ENCODE results near the gene CAMK1D. TPM values are rescaled to one million over a fixed set of nuclear protein-coding genes. Genes with fewer than 3 reads are reported as not detected.
A peak's percentile ranks its signal among the peaks of the same experiment; 100 is the strongest.

Gene CAMK1D
- total RNA-seq, 1 experiment from 2014 or later = 10.2 TPM

DNA sequence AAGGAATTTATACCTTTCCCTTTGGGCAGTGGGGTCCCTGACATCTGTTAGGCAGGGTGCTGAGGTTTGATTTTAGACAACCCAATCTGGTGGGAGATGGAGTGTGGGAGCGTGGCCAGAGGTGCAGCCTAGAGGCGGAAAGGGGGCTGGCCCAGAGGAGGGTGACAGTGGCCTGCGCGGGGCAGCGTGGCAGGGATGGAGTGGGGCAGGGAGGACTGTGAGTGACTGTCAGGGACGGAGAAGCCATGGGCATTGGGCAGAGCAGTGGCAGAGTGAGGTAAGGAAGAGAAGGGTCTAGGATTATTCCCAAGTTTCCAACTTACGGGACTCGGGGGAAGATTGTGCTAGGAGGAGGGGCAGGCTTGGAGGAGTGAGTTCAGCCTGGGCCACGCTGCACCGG is 470.3 kb downstream of the CAMK1D start:
- no peak for DNase-seq (ENCODE audit: low spot score)
- POLR2A ChIA-PET = interaction anchor here (0.6 kb wide), 1 partner anchor 445 kb away, joined by 8 read pairs; no protein-coding TSS in a partner anchor
- CTCF ChIA-PET = interaction anchor here (1.2 kb wide), 1 partner anchor 112 kb away, joined by 3 read pairs; no protein-coding TSS in a partner anchor
- TF ChIP-seq ESRRA (CRISPR knock-in tag; IDR thresholded peaks at IDR 0.05; ENCODE audit: borderline replicate concordance) (no peak), EMX1 (CRISPR knock-in tag; IDR thresholded peaks at IDR 0.05) (no peak), CBFB (CRISPR knock-in tag; IDR thresholded peaks at IDR 0.05; ENCODE audit: low read depth) (no peak)
- TF ChIP-seq, protein P1, sequence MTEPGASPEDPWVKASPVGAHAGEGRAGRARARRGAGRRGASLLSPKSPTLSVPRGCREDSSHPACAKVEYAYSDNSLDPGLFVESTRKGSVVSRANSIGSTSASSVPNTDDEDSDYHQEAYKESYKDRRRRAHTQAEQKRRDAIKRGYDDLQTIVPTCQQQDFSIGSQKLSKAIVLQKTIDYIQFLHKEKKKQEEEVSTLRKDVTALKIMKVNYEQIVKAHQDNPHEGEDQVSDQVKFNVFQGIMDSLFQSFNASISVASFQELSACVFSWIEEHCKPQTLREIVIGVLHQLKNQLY (CRISPR knock-in tag; IDR thresholded peaks at IDR 0.05) = no peak
- Mint-ChIP-seq H3K9me3 (no peaks in the 10 kb centered on the region), H3K36me3 (no peaks in the 10 kb centered on the region; the same call in 1 of the 2 replicates), H3K27me3 (ENCODE audit: low read depth) (no peaks in the 10 kb centered on the region), H3K4me3 (no peak overlapping the region), H3K27ac (peak overlapping the region; percentile 58; the same call in 1 of the 2 replicates), H3K4me1 (peaks cover 11% of the 10 kb centered on the region)
- ATAC-seq = no peak

DNA sequence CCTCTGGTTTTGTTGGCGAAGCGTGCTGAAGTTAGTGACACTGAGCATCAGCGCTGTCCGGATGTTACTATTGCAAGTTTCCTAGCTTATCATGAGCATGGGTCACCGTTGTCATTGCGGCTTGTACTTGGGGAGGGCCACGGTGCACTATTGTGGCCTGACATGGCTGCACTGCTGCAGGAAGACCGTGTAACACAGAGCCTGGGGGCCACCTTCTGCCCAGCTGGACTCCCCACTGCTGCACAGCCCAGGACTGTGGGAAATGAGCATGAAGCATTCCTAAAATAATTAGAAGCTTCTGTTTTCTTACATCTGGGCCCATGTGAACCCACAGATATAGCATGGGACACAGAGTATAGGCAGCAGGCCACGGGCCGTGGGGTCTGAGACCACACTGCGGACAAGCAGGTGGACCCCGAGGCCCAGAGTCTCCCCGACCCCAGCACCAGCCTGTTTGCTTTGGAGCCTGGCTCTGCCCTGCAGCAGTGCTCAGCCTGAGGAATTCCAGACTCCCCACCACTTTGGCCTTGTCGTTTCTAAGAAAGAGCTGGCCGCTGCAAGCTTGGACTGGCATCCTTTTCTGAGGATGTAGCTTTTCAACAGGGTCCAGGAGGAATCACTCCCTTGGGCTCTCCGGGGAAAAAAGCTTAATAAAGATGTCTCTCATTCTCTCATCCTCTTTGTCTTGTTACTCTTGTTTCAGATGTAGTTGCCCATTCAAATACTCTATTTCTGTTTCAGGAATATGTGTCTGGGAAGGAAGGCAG is 473.0 kb downstream of the CAMK1D start:
- POLR2A ChIA-PET = no interaction called here
- DNase-seq (ENCODE audit: low spot score) (no peak), ATAC-seq (no peak)
- H3K4me1 Mint-ChIP-seq = peaks cover 11% of the 10 kb centered on the region
- CTCF ChIA-PET = interaction anchor here (0.9 to 1.4 kb wide), 4 partner anchors 13 to 80 kb away, joined by 3 to 5 read pairs (median 3); no protein-coding TSS in a partner anchor
- no peaks in the 10 kb centered on the region for H3K9me3 Mint-ChIP-seq
- TF ChIP-seq ZNF396 (CRISPR knock-in tag; IDR thresholded peaks at IDR 0.05; ENCODE audit: borderline replicate concordance) (no peak), SOX15 (CRISPR knock-in tag; IDR thresholded peaks at IDR 0.05) (no peak), NFE2L1 (CRISPR knock-in tag; IDR thresholded peaks at IDR 0.05) (no peak), ZNF671 (CRISPR knock-in tag; IDR thresholded peaks at IDR 0.05) (no peak), ELF4 (CRISPR knock-in tag; IDR thresholded peaks at IDR 0.05; ENCODE audit: low read depth) (no peak), ZNF423 (CRISPR knock-in tag; IDR thresholded peaks at IDR 0.05) (no peak), CREM (CRISPR knock-in tag; IDR thresholded peaks at IDR 0.05) (no peak), TEAD1 (CRISPR knock-in tag; IDR thresholded peaks at IDR 0.05) (no peak), ZNF232 (CRISPR knock-in tag; IDR thresholded peaks at IDR 0.05) (no peak), MXD4 (CRISPR knock-in tag; IDR thresholded peaks at IDR 0.05; ENCODE audit: borderline replicate concordance) (no peak)
- TF ChIP-seq, protein P2, sequence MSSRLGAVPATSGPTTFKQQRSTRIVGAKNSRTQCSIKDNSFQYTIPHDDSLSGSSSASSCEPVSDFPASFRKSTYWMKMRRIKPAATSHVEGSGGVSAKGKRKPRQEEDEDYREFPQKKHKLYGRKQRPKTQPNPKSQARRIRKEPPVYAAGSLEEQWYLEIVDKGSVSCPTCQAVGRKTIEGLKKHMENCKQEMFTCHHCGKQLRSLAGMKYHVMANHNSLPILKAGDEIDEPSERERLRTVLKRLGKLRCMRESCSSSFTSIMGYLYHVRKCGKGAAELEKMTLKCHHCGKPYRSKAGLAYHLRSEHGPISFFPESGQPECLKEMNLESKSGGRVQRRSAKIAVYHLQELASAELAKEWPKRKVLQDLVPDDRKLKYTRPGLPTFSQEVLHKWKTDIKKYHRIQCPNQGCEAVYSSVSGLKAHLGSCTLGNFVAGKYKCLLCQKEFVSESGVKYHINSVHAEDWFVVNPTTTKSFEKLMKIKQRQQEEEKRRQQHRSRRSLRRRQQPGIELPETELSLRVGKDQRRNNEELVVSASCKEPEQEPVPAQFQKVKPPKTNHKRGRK (CRISPR knock-in tag; IDR thresholded peaks at IDR 0.05; ENCODE audit: borderline replicate concordance) = no peak
- TF ChIP-seq, protein P3, sequence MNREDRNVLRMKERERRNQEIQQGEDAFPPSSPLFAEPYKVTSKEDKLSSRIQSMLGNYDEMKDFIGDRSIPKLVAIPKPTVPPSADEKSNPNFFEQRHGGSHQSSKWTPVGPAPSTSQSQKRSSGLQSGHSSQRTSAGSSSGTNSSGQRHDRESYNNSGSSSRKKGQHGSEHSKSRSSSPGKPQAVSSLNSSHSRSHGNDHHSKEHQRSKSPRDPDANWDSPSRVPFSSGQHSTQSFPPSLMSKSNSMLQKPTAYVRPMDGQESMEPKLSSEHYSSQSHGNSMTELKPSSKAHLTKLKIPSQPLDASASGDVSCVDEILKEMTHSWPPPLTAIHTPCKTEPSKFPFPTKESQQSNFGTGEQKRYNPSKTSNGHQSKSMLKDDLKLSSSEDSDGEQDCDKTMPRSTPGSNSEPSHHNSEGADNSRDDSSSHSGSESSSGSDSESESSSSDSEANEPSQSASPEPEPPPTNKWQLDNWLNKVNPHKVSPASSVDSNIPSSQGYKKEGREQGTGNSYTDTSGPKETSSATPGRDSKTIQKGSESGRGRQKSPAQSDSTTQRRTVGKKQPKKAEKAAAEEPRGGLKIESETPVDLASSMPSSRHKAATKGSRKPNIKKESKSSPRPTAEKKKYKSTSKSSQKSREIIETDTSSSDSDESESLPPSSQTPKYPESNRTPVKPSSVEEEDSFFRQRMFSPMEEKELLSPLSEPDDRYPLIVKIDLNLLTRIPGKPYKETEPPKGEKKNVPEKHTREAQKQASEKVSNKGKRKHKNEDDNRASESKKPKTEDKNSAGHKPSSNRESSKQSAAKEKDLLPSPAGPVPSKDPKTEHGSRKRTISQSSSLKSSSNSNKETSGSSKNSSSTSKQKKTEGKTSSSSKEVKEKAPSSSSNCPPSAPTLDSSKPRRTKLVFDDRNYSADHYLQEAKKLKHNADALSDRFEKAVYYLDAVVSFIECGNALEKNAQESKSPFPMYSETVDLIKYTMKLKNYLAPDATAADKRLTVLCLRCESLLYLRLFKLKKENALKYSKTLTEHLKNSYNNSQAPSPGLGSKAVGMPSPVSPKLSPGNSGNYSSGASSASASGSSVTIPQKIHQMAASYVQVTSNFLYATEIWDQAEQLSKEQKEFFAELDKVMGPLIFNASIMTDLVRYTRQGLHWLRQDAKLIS (CRISPR knock-in tag; IDR thresholded peaks at IDR 0.05; ENCODE audit: borderline replicate concordance) = no peak
- TF ChIP-seq, protein P1 (CRISPR knock-in tag; IDR thresholded peaks at IDR 0.05) = no peak
- no peak overlapping the region for H3K4me3 Mint-ChIP-seq
- no peaks in the 10 kb centered on the region for H3K36me3 Mint-ChIP-seq
- H3K27ac Mint-ChIP-seq = peak overlapping the region; percentile 55; the same call in 1 of the 2 replicates
- no peaks in the 10 kb centered on the region for H3K27me3 Mint-ChIP-seq (ENCODE audit: low read depth)

Measured in WTC11 (cell line).